ENCODE results near the gene CHRDL2. TPM values are rescaled to one million over a fixed set of nuclear protein-coding genes. Genes with fewer than 3 reads are reported as not detected.
"Not testable (repeated sequence)": the region's sequence is repeated elsewhere in the genome, so short reads cannot be mapped to it uniquely, and the experiment has no call there.

CHRDL2 gene
- total RNA-seq, 1 donor from 2014 or later = not detected

GRCh38 chr11:74672956-74673692, 58.1 kb downstream of the CHRDL2 start:
- intact Hi-C loops (cut with micrococcal nuclease) = no loop called here

DNA sequence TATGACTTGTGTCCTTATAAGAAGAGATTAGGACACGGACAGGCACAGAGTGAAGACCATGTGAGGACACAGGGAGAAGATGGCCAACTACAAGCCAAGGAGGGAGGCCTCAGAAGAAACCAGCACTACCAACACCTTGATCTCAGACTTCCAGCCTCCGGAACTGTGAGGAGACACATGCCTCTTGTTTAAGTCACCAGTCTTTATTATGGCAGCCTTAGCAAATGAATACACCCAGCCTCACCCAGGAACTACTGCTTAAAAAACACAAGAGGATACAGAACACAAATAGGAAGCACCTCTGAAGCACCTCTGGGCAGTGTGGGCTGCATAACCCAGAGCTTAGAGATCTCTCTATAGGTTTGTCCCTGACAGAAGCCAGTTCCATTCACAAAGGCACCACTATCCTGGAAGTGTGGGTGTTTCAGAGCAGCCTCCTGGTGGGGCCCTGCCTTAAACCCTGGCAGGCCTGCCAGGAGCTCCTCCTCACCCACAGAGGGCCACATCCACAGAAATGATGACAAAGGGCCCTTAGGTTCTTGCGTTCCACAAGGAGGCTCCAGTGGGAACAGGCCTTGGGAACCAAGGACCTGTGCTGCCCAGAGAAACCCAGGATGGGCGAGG, 58.8 kb downstream of the CHRDL2 start:
- intact Hi-C loops (cut with micrococcal nuclease) = no loop called here

GRCh38 chr11:74671520-74672196, 59.6 kb downstream of the CHRDL2 start:
- intact Hi-C loops (cut with micrococcal nuclease) = no loop called here

DNA sequence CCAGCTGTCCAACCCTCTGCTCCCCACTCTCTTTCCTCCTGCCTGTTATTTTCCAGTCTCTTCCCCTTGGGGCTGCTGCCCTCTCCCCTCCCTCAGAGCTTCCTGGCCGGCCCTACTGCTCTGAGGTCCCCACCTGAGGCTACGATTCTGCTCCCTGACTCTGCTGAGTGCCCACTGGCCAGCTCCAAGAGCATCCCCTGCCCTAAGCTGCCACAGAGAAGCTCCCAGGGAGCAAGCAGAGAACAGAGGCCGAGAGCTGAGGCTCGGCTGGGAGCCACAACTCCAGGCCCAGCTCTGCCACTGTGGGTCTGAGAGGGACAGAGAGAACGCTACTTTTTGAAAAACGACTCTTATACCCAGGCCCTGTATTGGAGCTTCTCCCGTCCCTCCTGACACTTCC, 61.1 kb downstream of the CHRDL2 start:
- intact Hi-C loops (cut with micrococcal nuclease) = no loop called here

DNA sequence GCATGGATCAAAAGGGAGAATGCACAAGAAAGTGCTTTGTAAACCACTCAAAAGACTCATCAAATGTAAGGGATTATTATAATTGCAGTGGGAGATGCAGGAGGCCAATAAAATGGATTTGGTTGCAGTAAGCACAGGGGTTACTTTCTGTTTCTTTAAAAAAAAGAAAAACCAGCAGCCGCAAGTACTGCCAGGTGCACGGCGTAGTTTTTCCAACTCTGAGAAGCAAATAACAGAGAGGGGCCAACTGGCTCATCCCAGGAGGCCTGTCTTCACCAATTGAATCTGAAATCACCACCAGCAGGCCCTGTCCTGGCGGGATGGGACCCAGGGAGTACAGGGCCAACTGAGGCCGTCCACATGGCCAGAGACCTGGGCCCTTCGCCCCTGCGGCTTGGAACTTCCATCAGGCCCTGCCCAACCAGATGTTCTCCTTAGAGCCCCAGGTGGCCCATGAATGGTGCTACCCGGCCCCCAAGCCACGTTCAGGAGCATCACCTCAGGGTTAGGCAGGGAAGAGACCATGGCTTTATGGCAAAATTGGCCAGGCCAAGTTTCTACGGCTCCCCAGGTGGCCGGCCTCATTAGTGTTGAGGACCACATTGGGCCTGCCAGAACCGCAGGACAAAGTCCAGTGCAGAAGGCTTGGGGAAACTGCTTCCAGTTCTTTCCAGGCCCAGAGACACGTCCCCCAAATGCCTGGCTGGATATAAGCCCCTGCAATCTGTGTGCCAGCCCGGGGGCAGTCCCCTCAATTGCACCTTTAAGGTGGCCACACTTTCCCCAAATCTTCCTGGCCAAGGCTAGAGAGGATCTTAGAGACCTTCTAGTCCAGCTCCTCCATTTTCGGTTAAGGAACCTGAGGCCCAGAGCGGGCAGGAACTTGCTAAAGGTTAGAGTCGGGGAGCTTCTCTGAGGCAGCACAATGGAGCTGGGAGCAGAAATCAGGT, 61.7 kb downstream of the CHRDL2 start:
- intact Hi-C loops (cut with micrococcal nuclease) = no loop called here

DNA sequence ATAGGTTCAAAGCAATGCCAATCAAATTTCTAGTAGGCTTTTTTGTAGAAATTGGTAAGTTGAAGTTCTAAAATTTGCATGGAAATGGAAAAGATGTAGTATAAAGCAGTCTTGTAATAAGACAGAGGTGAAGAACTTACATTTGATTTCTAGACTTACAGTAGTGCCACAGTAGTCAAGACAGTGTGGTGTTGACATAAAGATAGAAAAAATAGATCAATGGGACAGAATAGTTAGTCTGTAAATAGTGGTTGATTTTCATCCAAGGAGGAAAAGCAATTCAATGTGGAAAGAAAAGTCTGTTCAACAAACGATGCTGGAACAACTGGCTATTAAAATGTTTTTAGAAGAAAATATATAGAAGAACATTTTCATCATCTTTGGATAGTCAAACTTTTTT, 67.9 kb downstream of the CHRDL2 start:
- intact Hi-C loops (cut with micrococcal nuclease) = no loop called here

- intact Hi-C loops (cut with micrococcal nuclease) = no loop called here
Observed at GRCh38 chr11:74662487-74663103, 68.6 kb downstream of the CHRDL2 start.

DNA sequence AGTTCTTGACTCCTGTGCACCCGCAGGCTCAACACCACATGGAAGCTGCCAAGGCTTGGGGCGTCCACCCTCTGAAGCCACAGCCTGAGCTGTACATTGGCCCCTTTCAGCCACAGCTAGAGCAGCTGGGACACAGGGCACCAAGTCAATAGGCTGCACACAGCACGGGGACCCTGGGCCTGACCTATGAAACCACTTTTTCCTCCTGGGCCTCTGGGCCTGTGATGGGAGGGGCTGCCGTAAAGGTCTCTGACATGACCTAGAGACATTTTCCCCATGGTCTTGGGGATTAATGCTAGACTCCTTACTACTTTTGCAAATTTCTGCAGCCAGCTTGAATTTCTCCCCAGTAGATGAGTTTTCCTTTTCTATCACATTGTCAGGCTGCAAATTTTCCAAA, 72.1 kb downstream of the CHRDL2 start:
- intact Hi-C loops (cut with micrococcal nuclease) = not testable (repeated sequence)

GRCh38 chr11:74654976-74655375, 76.2 kb downstream of the CHRDL2 start:
- intact Hi-C loops (cut with micrococcal nuclease) = no loop called here

DNA sequence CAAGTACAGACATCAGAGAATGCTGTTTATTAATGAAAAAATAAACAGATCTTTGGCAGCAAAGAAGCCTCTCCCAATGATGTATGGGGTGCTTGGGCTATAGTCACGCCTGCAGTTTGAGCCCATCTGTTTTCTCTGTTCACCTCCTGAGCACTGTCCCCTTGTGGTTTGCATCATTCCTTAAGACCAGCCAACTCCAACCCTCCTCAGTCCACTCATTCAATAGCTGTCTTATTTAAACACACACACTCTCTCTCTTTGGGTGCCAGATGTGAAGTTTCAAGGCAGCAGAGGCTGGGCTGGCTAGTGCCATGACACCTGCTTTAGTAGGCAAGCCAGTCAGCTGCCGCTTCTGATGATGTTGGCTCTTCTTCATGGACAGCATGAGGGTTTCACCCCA, 80.7 kb downstream of the CHRDL2 start:
- intact Hi-C loops (cut with micrococcal nuclease) = no loop called here

GRCh38 chr11:74648894-74649293, 82.3 kb downstream of the CHRDL2 start:
- intact Hi-C loops (cut with micrococcal nuclease) = no loop called here

DNA sequence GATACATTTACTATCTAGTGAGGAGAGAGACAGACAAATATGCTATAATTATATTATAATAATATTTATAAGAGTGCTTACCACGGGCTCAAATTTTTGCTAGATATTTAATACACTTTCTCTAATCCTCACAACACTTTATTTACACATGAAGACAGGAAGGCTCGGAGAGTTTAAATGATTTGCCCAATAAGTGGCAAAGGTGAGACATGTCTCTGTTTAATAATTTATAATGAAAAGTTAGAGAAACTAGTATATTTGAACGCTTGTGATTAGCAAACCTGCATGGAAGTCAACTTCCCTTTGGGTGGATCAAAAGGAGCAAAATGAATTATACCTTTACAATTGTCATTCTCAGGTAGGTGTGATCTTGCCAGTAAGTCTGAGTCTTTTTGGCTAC, 83.4 kb downstream of the CHRDL2 start:
- intact Hi-C loops (cut with micrococcal nuclease) = no loop called here

GRCh38 chr11:74647404-74647803, 83.8 kb downstream of the CHRDL2 start:
- intact Hi-C loops (cut with micrococcal nuclease) = no loop called here

GRCh38 chr11:74646954-74647353, 84.3 kb downstream of the CHRDL2 start:
- intact Hi-C loops (cut with micrococcal nuclease) = no loop called here

Other genes with a start within 250 kb of the CHRDL2 start
- 1.4 and 2.0 TPM in 2 replicates for gene LIPT2, start 237.7 kb downstream of the CHRDL2 start, total RNA-seq
- 35.7 and 38.3 TPM in 2 replicates for gene POLD3, start 138.8 kb downstream of the CHRDL2 start, total RNA-seq
- 16.1 and 16.3 TPM in 2 replicates for gene RNF169, start 17.4 kb upstream of the CHRDL2 start, total RNA-seq
- 8.7 and 12.2 TPM in 2 replicates for gene XRRA1, start 217.7 kb upstream of the CHRDL2 start, total RNA-seq
- gene SPCS2, start 217.8 kb upstream of the CHRDL2 start, total RNA-seq = 203 and 207 TPM in 2 replicates

All from T-helper 1 cell treated with Interleukin-12 subunit alpha and Interleukin-12 subunit beta and Interleukin-4 antibody, amounts not matched to agents 30 ng/mL and 1 ng/mL, for 36 hours (primary cell).